ENCODE data around the gene DMRT1. TPM values are rescaled to one million over a fixed set of nuclear protein-coding genes. Genes with fewer than 3 reads are reported as not detected.

The DMRT1 gene
- total RNA-seq, 1 donor = not detected

- TF ChIP-seq, protein P1, sequence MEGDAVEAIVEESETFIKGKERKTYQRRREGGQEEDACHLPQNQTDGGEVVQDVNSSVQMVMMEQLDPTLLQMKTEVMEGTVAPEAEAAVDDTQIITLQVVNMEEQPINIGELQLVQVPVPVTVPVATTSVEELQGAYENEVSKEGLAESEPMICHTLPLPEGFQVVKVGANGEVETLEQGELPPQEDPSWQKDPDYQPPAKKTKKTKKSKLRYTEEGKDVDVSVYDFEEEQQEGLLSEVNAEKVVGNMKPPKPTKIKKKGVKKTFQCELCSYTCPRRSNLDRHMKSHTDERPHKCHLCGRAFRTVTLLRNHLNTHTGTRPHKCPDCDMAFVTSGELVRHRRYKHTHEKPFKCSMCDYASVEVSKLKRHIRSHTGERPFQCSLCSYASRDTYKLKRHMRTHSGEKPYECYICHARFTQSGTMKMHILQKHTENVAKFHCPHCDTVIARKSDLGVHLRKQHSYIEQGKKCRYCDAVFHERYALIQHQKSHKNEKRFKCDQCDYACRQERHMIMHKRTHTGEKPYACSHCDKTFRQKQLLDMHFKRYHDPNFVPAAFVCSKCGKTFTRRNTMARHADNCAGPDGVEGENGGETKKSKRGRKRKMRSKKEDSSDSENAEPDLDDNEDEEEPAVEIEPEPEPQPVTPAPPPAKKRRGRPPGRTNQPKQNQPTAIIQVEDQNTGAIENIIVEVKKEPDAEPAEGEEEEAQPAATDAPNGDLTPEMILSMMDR (IDR thresholded peaks at IDR 0.05; ENCODE audit: insufficient read depth, low read length) = no peak
- H3K4me3 ChIP-seq (ENCODE audit: low read depth, low read length) = no peak overlapping the region
- DNase-seq (ENCODE audit: low read depth) = no peak
Measured at GRCh38 chr9:882416-882924, 41.0 kb downstream of the DMRT1 start.

GRCh38 chr9:883011-883410, 41.5 kb downstream of the DMRT1 start:
- TF ChIP-seq, protein P1 (IDR thresholded peaks at IDR 0.05; ENCODE audit: insufficient read depth, low read length) = no peak
- H3K4me3 ChIP-seq (ENCODE audit: low read depth, low read length) = no peak overlapping the region
- DNase-seq (ENCODE audit: low read depth) = no peak

DNA sequence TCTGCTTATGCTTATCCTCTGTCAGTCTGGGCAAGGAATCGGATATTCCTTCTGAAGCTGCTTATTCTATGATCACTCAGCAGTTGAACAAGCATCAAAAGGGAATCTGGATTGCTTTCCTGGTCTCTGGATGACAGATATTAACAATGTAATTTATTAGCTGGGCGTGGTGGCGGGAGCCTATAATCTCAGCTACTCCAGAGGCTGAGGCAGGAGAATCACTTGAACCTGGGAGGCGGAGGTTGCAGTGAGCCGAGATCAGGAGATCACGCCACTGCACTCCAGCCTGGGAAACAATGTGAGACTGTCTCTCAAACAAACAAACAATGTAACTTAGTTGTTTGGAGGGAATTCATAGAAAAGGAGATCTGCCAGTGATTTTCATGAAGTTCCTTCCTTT, 45.4 kb downstream of the DMRT1 start:
- H3K4me3 ChIP-seq (ENCODE audit: low read depth, low read length) = no peak overlapping the region
- TF ChIP-seq, protein P1 (IDR thresholded peaks at IDR 0.05; ENCODE audit: insufficient read depth, low read length) = no peak
- no peak for DNase-seq (ENCODE audit: low read depth)

GRCh38 chr9:892123-892522, 50.6 kb downstream of the DMRT1 start:
- no peak overlapping the region for H3K4me3 ChIP-seq (ENCODE audit: low read depth, low read length)
- no peak for DNase-seq (ENCODE audit: low read depth)
- TF ChIP-seq, protein P1 (IDR thresholded peaks at IDR 0.05; ENCODE audit: insufficient read depth, low read length) = no peak

- DNase-seq (ENCODE audit: low read depth) = no peak
- TF ChIP-seq, protein P1 (IDR thresholded peaks at IDR 0.05; ENCODE audit: insufficient read depth, low read length) = no peak
- H3K4me3 ChIP-seq (ENCODE audit: low read depth, low read length) = no peak overlapping the region
Measured at GRCh38 chr9:893115-893514, 51.6 kb downstream of the DMRT1 start.

DNA sequence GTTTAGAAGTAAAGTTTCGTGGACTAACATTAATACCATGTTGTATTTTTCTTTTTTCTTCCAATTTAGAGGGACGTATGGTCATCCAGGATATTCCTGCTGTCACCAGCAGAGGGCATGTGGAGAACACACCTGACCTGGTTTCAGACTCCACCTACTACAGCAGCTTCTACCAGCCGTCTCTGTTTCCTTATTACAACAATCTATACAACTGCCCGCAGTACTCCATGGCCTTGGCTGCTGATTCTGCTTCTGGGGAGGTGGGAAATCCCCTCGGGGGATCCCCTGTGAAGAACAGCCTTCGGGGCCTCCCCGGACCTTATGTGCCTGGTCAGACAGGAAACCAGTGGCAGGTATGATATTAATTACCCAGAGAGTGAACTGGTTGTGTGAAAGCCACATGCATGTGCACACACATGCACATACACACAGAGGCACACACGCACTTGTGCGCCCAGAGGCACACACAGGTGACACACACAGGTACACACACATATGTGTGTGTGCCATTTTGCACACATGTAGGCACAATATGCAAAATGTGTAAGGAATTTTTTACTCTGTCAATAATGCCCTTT, 52.4 kb downstream of the DMRT1 start:
- peak; percentile 60 for DNase-seq (ENCODE audit: low read depth)
- TF ChIP-seq, protein P1 (IDR thresholded peaks at IDR 0.05; ENCODE audit: insufficient read depth, low read length) = peak; percentile 76
- no peak overlapping the region for H3K4me3 ChIP-seq (ENCODE audit: low read depth, low read length)
